ENCODE measurements around the gene BCLAF1. TPM values are rescaled to one million over a fixed set of nuclear protein-coding genes. Genes with fewer than 3 reads are reported as not detected.

The BCLAF1 gene
- polyA plus RNA-seq, 3 donors = 32.5 to 75.8 (median 47.0) TPM

GRCh38 chr6:136312975-136313374 lies 23.3 kb upstream of the BCLAF1 start:
- Histone ChIP-seq H3K4me3 (replicated peaks in 1 of 3; ENCODE audit: low read depth in 2 of 3, low read length in 3 of 3) (no peak overlapping the region), H3K79me2 (ENCODE audit: insufficient read depth, low read length) (no peaks in the 10 kb centered on the region), H3K36me3 (replicated peaks in 1 of 2; ENCODE audit: control insufficient read depth in 1 of 2, insufficient read depth in 2 of 2, low read length in 2 of 2) (no peaks in the 10 kb centered on the region), H3K4me2 (replicated peaks; ENCODE audit: extremely low read depth, low read length, poor library complexity, severe bottlenecking) (no peak overlapping the region), H3K27me3 (ENCODE audit: control insufficient read depth in 2 of 2, insufficient read depth in 2 of 2, low read length in 2 of 2) (no peaks in the 10 kb centered on the region), H3K9ac (ENCODE audit: insufficient read depth, low read length, poor library complexity, severe bottlenecking) (no peak overlapping the region), H2AFZ (ENCODE audit: insufficient read depth, low read depth, low read length, poor library complexity, severe bottlenecking) (no peak overlapping the region), H3K9me3 (replicated peaks in 1 of 2; ENCODE audit: control insufficient read depth in 1 of 2, insufficient read depth in 1 of 2, low read length in 2 of 2) (no peaks in the 10 kb centered on the region), H4K20me1 (ENCODE audit: insufficient read depth, low read length) (no peaks in the 10 kb centered on the region), H3K4me1 (ENCODE audit: control insufficient read depth in 1 of 2, insufficient read depth in 2 of 2, low read length in 2 of 2) (no peaks in the 10 kb centered on the region), H3K27ac (ENCODE audit: low read depth in 1 of 2, low read length in 2 of 2) (no peak overlapping the region)
- Mint-ChIP-seq H3K4me3 (no peak overlapping the region), H3K27me3 (ENCODE audit: low read depth in 3 of 3) (peaks cover 0 to 1% (median 0%) of the 10 kb centered on the region in 3 donors), H3K4me1 (peaks cover 2% of the 10 kb centered on the region), H3K27ac (no peak overlapping the region), H3K9me3 (no peaks in the 10 kb centered on the region), H3K36me3 (no peaks in the 10 kb centered on the region)
- TF ChIP-seq CTCF (IDR thresholded peaks at IDR 0.05) = no peak
- intact Hi-C loops (cut with micrococcal nuclease) = no loop called here
- peak in 1 of 3 donors; percentile 13 for DNase-seq
- no CpG with 5 or more reads among the region's 3 CpGs for WGBS (ENCODE audit: insufficient coverage)

GRCh38 chr6:136309729-136310311 lies 20.2 kb upstream of the BCLAF1 start:
- Histone ChIP-seq H3K9ac (ENCODE audit: insufficient read depth, low read length, poor library complexity, severe bottlenecking) (no peak overlapping the region), H3K9me3 (replicated peaks in 1 of 2; ENCODE audit: control insufficient read depth in 1 of 2, insufficient read depth in 1 of 2, low read length in 2 of 2) (no peaks in the 10 kb centered on the region), H3K4me3 (replicated peaks in 1 of 3; ENCODE audit: low read depth in 2 of 3, low read length in 3 of 3) (no peak overlapping the region), H4K20me1 (ENCODE audit: insufficient read depth, low read length) (no peaks in the 10 kb centered on the region), H3K27ac (ENCODE audit: low read depth in 1 of 2, low read length in 2 of 2) (no peak overlapping the region), H3K36me3 (replicated peaks in 1 of 2; ENCODE audit: control insufficient read depth in 1 of 2, insufficient read depth in 2 of 2, low read length in 2 of 2) (no peaks in the 10 kb centered on the region), H3K4me2 (replicated peaks; ENCODE audit: extremely low read depth, low read length, poor library complexity, severe bottlenecking) (no peak overlapping the region), H2AFZ (ENCODE audit: insufficient read depth, low read depth, low read length, poor library complexity, severe bottlenecking) (no peak overlapping the region), H3K4me1 (ENCODE audit: control insufficient read depth in 1 of 2, insufficient read depth in 2 of 2, low read length in 2 of 2) (no peaks in the 10 kb centered on the region), H3K27me3 (ENCODE audit: control insufficient read depth in 2 of 2, insufficient read depth in 2 of 2, low read length in 2 of 2) (no peaks in the 10 kb centered on the region), H3K79me2 (ENCODE audit: insufficient read depth, low read length) (no peaks in the 10 kb centered on the region)
- Mint-ChIP-seq H3K4me1 (peaks cover 2% of the 10 kb centered on the region), H3K36me3 (no peaks in the 10 kb centered on the region), H3K4me3 (no peak overlapping the region), H3K27me3 (ENCODE audit: low read depth in 3 of 3) (peaks cover 0 to 1% (median 0%) of the 10 kb centered on the region in 3 donors), H3K9me3 (no peaks in the 10 kb centered on the region), H3K27ac (no peak overlapping the region)
- intact Hi-C loops (cut with micrococcal nuclease) = no loop called here
- WGBS (ENCODE audit: insufficient coverage) = 100% methylated on average over 1 of the region's 1 CpG
- DNase-seq = no peak
- TF ChIP-seq CTCF (IDR thresholded peaks at IDR 0.05) = no peak
